GM20431 (cell line): ENCODE measurements around the gene EML3.
"Not testable (repeated sequence)": the region's sequence is repeated elsewhere in the genome, so short reads cannot be mapped to it uniquely, and the experiment has no call there.

Source experiments
- in situ Hi-C: fragments of 300-500 bp; cut with MseI, MboI; formaldehyde crosslinking; loops from one replicate; pipeline ENCODE4 v1.15.0; 2020; ENCODE audit warnings: low sequenced_read_pairs; ENCODE audit not compliant: unreplicated experiment

The EML3 gene

GRCh38 chr11:62574363-62575071 lies 38.1 kb downstream of the EML3 start:
- in situ Hi-C loops = no loop called here

- in situ Hi-C loops = no loop called here
These were observed 38.8 kb downstream of the EML3 start, which contains the start of gene EEF1G for GRCh38 chr11:62573592-62574362. Gene EEF1G (minus strand): TSS chr11:62573891. CDS start chr11:62573842, 49 bp downstream.

DNA sequence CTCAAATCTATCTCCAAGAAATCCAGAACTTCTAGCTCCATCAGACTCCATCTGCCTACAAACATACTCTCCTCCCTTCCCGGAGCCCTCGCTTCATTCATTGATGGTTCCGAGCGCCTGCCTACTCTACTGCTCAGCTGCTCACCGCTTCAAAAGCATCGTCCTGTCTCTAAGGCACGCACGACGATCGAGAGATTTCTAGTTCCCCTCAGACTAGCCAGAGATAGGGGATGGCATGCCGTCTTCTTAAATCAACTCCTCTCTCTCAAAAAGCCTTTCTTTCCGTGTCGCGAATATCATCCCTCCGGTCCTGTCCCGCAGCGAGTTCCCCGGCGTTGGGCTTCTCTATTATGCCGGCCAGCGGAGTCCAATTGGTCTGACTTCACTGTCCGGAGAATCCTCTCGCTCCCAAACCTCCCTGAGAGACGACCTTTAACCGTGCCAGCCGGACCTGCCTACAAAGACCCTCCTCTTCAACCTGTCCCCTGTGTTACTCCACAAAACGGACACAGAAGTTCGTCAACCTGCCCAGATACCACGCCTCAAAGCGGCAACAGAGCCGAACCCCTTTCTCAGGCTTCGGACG lies 39.5 kb downstream of the EML3 start:
- in situ Hi-C loops = no loop called here

GRCh38 chr11:62572431-62572830 lies 40.1 kb downstream of the EML3 start:
- in situ Hi-C loops = no loop called here

DNA sequence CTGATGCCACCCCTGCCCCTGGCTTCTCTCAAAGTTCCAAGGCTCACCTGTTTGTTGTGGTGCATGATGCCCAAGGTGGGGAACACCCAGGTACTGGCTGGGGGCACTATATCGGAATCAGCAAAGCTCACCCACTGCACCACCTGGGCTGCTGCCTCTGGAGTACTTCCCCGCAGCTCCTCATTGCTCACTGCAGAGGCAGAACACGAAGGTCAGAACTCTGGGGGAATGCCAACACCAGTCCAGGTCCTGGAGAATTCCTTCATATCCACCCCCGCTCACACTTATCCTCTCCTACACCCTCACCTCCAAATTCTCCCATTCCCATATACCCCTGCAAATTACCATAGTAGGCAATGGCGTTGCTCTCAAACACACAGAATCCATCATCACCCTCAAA lies 41.1 kb downstream of the EML3 start:
- in situ Hi-C loops = not testable (repeated sequence)

GRCh38 chr11:62570903-62571302 lies 41.7 kb downstream of the EML3 start:
- in situ Hi-C loops = not testable (repeated sequence)

DNA sequence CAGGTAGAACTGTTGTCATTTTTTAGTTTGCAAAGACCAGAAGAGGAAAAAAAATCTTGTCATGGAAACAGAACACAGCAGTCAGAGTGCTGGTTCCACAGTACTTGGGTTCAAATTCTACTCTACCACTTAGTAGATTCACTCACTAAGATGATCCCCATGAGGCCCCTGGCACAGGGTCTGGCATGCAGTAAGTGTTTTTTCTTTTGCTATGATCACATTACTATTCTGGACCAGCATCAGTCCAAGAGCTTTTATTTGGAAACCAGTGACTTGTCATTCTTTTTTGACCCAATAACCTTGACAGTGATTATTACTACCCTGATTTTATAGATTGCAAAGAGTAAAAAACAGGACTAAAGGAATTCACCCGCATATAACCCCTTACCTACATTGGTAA lies 43.0 kb downstream of the EML3 start:
- in situ Hi-C loops = no loop called here

- in situ Hi-C loops = no loop called here
These were observed 45.4 kb downstream of the EML3 start for GRCh38 chr11:62567018-62567633.

DNA sequence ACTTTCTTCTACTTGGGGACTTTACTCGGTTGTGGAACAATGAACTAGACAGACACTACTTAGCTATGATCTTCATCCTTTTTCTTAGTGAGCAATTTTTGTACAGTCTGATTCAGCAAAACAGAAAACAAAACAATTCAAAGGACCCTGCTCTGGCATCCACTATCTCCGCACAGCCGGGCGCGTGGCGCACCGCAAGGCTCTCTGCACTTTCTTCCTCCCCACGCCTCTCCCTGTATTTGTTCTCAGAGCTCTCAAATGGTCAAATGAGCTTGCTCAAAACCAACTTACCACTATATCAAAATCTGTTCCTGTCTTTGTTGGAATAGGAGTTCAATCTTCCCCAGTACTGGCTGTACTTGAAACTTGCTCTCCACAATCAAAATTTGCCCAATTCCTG lies 46.3 kb downstream of the EML3 start:
- in situ Hi-C loops = no loop called here

GRCh38 chr11:62565100-62565802 lies 47.3 kb downstream of the EML3 start:
- in situ Hi-C loops = no loop called here

DNA sequence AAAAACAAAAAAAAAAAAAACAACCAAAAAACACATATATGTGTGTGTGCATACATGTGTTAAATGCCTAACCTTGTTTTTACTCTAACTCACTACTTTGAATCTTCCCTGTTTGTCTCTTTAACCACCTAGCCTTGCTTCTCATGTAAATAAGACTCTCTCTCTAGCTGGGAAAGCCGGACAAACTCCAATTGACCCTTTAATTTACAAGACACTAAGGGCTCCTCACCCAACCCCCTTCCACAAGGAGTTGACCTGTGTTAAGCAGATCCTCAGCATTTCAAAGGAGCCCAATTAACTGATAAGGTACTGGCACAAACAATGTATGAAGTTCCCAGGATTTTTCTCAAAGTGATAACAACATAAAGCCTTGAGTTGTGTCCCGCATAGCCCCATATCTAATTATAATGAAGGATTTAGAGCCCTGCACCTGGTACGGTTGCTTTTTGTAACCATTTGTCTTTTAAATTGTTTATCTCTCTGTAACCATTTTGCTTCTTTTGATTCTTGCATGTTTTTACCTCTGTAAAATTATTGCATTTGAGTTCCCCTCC lies 50.8 kb downstream of the EML3 start:
- in situ Hi-C loops = not testable (repeated sequence)

GRCh38 chr11:62560566-62561103 lies 51.9 kb downstream of the EML3 start:
- in situ Hi-C loops = no loop called here

- in situ Hi-C loops = not testable (repeated sequence)
These were observed 52.9 kb downstream of the EML3 start for GRCh38 chr11:62559626-62560025.

DNA sequence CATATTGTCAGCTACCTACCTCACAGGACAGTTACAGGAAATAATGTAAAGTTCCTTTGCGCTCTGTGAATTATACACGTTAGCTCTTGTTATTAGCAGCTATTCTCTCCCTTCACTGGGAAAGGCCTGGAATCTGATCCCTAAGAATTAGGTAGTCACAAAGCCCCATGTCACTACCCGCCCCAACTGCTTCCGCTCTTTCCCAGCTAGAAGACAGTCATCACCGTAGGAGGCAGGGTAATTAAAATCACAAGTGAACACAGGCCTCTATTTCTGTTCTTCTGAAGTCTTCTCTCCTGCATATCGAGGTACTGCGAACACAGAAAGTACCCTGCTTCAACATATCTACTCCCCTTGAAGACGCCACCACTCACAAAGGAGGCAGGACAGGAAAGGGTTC lies 53.4 kb downstream of the EML3 start:
- in situ Hi-C loops = no loop called here

DNA sequence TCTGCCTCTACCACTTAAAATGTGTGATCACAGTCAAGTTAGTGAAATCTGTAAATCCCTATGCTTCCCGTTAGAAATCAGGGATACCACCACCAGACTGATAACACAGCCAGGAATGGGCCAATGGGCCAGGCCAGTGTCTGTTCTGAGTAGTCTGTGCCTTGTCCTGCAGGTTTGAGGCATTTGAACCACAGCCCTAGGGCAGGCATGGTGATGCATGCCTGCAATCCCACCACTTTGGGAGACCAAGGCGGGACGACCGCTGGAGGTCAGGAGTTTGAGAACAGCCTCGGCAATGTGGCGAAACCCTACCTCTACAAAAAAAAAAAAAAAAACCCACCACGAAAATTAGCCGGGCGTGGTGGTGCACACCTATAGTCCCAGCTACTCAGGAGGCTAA lies 53.9 kb downstream of the EML3 start:
- in situ Hi-C loops = no loop called here

DNA sequence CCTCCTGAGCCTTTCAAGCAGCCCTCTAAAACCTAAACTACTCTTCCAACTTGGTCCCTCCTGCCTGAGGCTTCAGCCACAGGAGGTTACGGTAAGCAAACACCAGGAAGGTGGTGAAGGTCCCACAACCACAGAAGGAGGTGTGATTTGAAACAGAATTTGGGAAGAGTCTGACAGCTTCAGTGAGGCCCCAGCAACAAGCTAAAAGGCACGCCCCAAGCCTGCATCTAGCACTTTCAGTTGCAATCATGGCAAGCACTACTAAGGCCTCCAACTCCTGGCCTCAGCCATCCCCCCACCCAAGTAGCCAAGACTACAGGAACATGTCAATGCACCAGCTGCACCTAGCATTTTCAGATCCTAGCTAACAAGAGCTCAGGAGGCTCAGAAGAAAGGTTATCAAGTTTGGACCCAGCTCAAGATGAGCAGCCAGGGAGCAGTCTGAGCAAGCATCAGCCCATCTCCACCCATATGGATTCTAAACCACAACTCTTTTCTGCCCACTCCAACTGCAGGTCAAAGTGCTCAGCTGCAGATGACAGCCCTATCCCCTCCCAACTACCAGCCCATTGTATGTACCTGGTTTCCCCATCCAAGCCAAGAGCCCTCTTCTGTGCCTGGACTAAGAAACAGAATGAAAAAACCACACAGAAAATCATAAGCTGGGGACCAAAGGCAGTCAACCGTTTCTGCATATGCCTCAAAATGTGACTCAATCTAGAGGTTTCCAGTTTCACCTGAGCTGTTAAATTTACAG lies 55.5 kb downstream of the EML3 start:
- in situ Hi-C loops = no loop called here

GRCh38 chr11:62556108-62556874 lies 56.3 kb downstream of the EML3 start:
- in situ Hi-C loops = no loop called here

DNA sequence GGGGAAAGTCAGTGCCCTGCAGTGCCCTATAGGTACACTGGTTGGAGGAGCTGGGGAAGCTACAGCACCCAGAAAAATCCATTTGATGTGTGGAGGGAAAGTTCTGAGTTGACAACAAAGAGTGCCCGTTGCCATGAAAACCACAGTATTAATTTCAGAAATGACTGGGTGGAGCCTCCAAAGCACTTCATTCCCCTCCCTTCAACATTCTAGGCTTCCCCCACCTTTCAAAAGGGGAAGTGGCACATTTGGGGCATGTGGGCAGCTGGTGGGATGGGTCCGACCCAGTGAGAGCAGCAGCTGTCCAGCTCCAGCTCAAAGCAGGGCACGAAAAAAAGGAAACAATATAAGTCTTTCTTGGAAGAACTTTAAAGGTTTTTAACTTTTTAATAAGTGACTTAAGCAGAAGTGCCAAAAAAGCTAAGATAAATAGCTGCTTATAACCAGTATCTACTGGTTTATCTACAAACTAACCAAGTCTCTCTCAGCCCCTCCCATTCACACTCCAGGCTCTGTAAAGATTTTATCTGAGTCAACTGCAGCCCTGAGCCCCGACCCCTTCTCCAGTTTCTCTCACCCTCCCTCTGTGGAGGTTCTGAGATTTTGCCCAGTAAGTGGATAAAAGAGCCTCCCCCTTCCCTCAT lies 57.0 kb downstream of the EML3 start:
- in situ Hi-C loops = no loop called here
